Gastrocnemius medialis (tissue), 4 donors: Measurements from ENCODE around the gene OGG1.

Experiments used
- CTCF ChIP-seq, 5 experiments: fragments of 450-650 bp in 3 of 5; fragments of 200-600 bp in 2 of 5; sonication (generic) in 2 of 5; IDR thresholded peaks in 4 of 5; conservative IDR thresholded peaks in 1 of 5; 1 replicate in 4 of 5; 2 replicates in 1 of 5; pipeline ENCODE4 v1.5.1; 2016 to 2019; ENCODE audit warnings: antibody characterized with exemption in 5 of 5, mild to moderate bottlenecking in 3 of 5, moderate library complexity in 3 of 5
- POLR2A ChIP-seq, 2 donors: fragments of 450-650 bp; IDR thresholded peaks; one replicate each; pipeline ENCODE4 v1.6.1; 2017; ENCODE audit warnings: antibody characterized with exemption in 2 of 2, mild to moderate bottlenecking in 2 of 2, moderate library complexity in 2 of 2

- no peak for TF ChIP-seq CTCF (IDR thresholded peaks at IDR 0.05 in 4 of 5, conservative IDR thresholded peaks at IDR 0.05 in 1 of 5)
- no peak for TF ChIP-seq POLR2A (IDR thresholded peaks at IDR 0.05)
Measured at GRCh38 chr3:9742560-9742959, 7.2 kb upstream of the OGG1 start.
